Endothelial cell of umbilical vein (primary cell): ENCODE data around the gene EXD1. TPM values are rescaled to one million over a fixed set of nuclear protein-coding genes. Genes with fewer than 3 reads are reported as not detected.

Source experiments
- BruUV-seq: library from RNA; stranded (reverse); fragments of 400-500 nt; replicated peaks from 2 replicates; lab custom pipeline; 2021; lab: Mats Ljungman, UMichigan
- CTCF ChIA-PET: fragments of 300-600, 350-600 bp; sonication (Branson Sonifier 250); formaldehyde crosslinking; loops from one replicate; lab custom pipeline; 2021; ENCODE audit warnings: antibody characterized with exemption, inconsistent platforms; lab: Charles Lee
- POLR2A ChIA-PET: fragments of 300-600, 350-600 bp; sonication (Branson Sonifier 250); formaldehyde crosslinking; loops from one replicate; lab custom pipeline; 2021; ENCODE audit warnings: antibody characterized with exemption, inconsistent platforms; lab: Charles Lee
- DNase-seq: peaks from one replicate; pipeline ENCODE4 v3.0.0-alpha.2; 2011; ENCODE audit warnings: low read depth, low spot score
- FAIRE-seq: peaks from 2 replicates; lab custom pipeline; 2011; peaks lifted over from hg19 to GRCh38; lab: Jason Lieb, UNC
- H2AFZ ChIP-seq: 2 replicates; pipeline ENCODE4 v1.6.0; 2012; ENCODE audit warnings: low read depth, low read length, control low read depth, inconsistent platforms
- H3K27ac ChIP-seq: 2 replicates; pipeline ENCODE4 v1.5.1; 2011; ENCODE audit warnings: low read depth, mild to moderate bottlenecking, control low read depth, low read length, moderate library complexity; ENCODE audit not compliant: insufficient read depth
- H3K27me3 ChIP-seq, 2 experiments: 2 replicates each; pipeline versions ENCODE4 v1.6.0 to v1.6.1; 2011; ENCODE audit warnings: low read length in 2 of 2, mixed read lengths in 1 of 2; ENCODE audit not compliant: control insufficient read depth in 2 of 2, insufficient read depth in 2 of 2
- H3K36me3 ChIP-seq, 2 experiments: 2 replicates in 1 of 2; 3 replicates in 1 of 2; pipeline ENCODE4 v1.5.1; 2011; ENCODE audit warnings: low read length in 2 of 2, mild to moderate bottlenecking in 1 of 2, moderate library complexity in 1 of 2; ENCODE audit not compliant: control insufficient read depth in 2 of 2, insufficient read depth in 2 of 2; ENCODE audit errors: extremely low read depth in 1 of 2
- H3K4me1 ChIP-seq: 3 replicates; pipeline ENCODE4 v1.5.1; 2011; ENCODE audit warnings: mild to moderate bottlenecking, low read length; ENCODE audit not compliant: control insufficient read depth, insufficient read depth; ENCODE audit errors: extremely low read depth
- H3K4me2 ChIP-seq: 2 replicates; pipeline ENCODE4 v1.6.1; 2011; ENCODE audit warnings: low read length, control low read depth, mixed read lengths; ENCODE audit not compliant: insufficient read depth
- H3K4me3 ChIP-seq, 3 experiments: fragments of 200-600 bp in 1 of 3; sonication (generic), shearing (Covaris generic) in 1 of 3; replicated peaks in 1 of 3; 2 replicates each; pipeline ENCODE4 v1.5.1; 2011 to 2016; ENCODE audit warnings: control low read depth in 3 of 3, low read length in 3 of 3, mild to moderate bottlenecking in 2 of 3, inconsistent platforms in 1 of 3, low read depth in 1 of 3, moderate library complexity in 1 of 3; ENCODE audit not compliant: insufficient read depth in 1 of 3
- H3K79me2 ChIP-seq: 2 replicates; pipeline ENCODE4 v1.6.0; 2012; ENCODE audit warnings: low read length, inconsistent platforms; ENCODE audit not compliant: control insufficient read depth, insufficient read depth
- H3K9ac ChIP-seq: replicated peaks from 2 replicates; pipeline ENCODE3; 2011; ENCODE audit warnings: low read length, control low read depth; ENCODE audit not compliant: insufficient read depth; ENCODE audit errors: extremely low read depth
- H3K9me1 ChIP-seq: replicated peaks from 3 replicates; pipeline ENCODE4 v1.6.0; 2011; ENCODE audit warnings: mild to moderate bottlenecking, low read length; ENCODE audit not compliant: control insufficient read depth, insufficient read depth; ENCODE audit errors: extremely low read depth
- H3K9me3 ChIP-seq: replicated peaks from 2 replicates; pipeline ENCODE4 v1.5.1; 2012; ENCODE audit warnings: low read length, inconsistent platforms; ENCODE audit not compliant: control insufficient read depth, insufficient read depth
- H4K20me1 ChIP-seq: replicated peaks from 2 replicates; pipeline ENCODE3; 2011; ENCODE audit warnings: mild to moderate bottlenecking, low read length; ENCODE audit not compliant: control insufficient read depth, insufficient read depth; ENCODE audit errors: extremely low read depth
- CTCF ChIP-seq, 2 donors: IDR thresholded peaks; 1 replicate in 1 of 2; 2 replicates in 1 of 2; pipeline ENCODE4 v1.5.1; 2011; ENCODE audit warnings: low read length in 2 of 2, mild to moderate bottlenecking in 2 of 2, moderate library complexity in 2 of 2, control low read depth in 1 of 2, inconsistent platforms in 1 of 2, low read depth in 1 of 2; ENCODE audit not compliant: insufficient read depth in 1 of 2; ENCODE audit errors: extremely low read depth in 1 of 2
- FOS ChIP-seq: IDR thresholded peaks from 2 replicates; pipeline ENCODE4 v1.6.1; 2011; ENCODE audit warnings: mild to moderate bottlenecking, low read length, moderate library complexity, borderline replicate concordance; ENCODE audit not compliant: insufficient read depth
- GATA2 ChIP-seq: IDR thresholded peaks from 2 replicates; pipeline ENCODE4 v1.7.0; 2011; ENCODE audit warnings: low read depth, mild to moderate bottlenecking, moderate library complexity, mixed read lengths, low read length; ENCODE audit not compliant: insufficient read length, insufficient read depth
- JUN ChIP-seq: IDR thresholded peaks from 2 replicates; pipeline ENCODE4 v1.6.1; 2011; ENCODE audit warnings: borderline replicate concordance, low read depth; ENCODE audit not compliant: insufficient read length, insufficient read depth
- MAX ChIP-seq: IDR thresholded peaks from 2 replicates; pipeline ENCODE4 v1.6.1; 2011; ENCODE audit not compliant: insufficient read depth, insufficient read length
- POLR2A ChIP-seq: IDR thresholded peaks from 2 replicates; pipeline ENCODE4 v1.6.1; 2012; ENCODE audit warnings: low read depth, mild to moderate bottlenecking, control low read depth, low read length
- POLR2AphosphoS5 ChIP-seq: IDR thresholded peaks from 2 replicates; pipeline ENCODE4 v1.6.1; 2012; ENCODE audit warnings: low read depth, mild to moderate bottlenecking, control low read depth, low read length, moderate library complexity; ENCODE audit not compliant: insufficient read depth
- dilution Hi-C: fragments of 300-500 bp; cut with MboI; formaldehyde crosslinking; loops from one replicate; pipeline ENCODE4 v1.15.0; 2019; ENCODE audit warnings: low sequenced_read_pairs; ENCODE audit not compliant: extremely low pct_ligation_motif_present
- intact Hi-C: fragments of 100-400 bp; cut with micrococcal nuclease; formaldehyde crosslinking; loops from one replicate; pipeline ENCODE4 v1.10.0; 2022
- polyA plus RNA-seq, 4 experiments: library from polyadenylated mRNA; depleted of rRNA in 3 of 4; stranded (reverse) in 3 of 4; unstranded in 1 of 4; fragments of >200 nt; gene quantifications; 2 replicates each; pipeline versions ENCODE4 v1.2.1 to v1.2.3, GENCODE V29; 2011 to 2012; ENCODE audit warnings: missing spikeins in 1 of 4
- total RNA-seq: library from RNA; stranded (reverse); gene quantifications from 2 replicates; pipeline ENCODE4 v1.2.3, GENCODE V29; 2021

The EXD1 gene
- total and polyA plus RNA-seq, 2 donors (not counting 3 experiments of a cell fraction or from before 2014, with no cell fraction given): not detected

GRCh38 chr15:41279535-41280283 lies 49.2 kb upstream of the EXD1 start:
- dilution Hi-C loops: no loop called here

More at GRCh38 chr15:41279535-41280283, 49.2 kb upstream of the EXD1 start:
- Histone ChIP-seq H3K4me3 (no peak overlapping the region), H3K27ac (no peak overlapping the region), H3K4me1 (no peaks in the 10 kb centered on the region), H3K9me3 (no peaks in the 10 kb centered on the region), H4K20me1 (no peaks in the 10 kb centered on the region), H3K27me3 (no peaks in the 10 kb centered on the region), H3K79me2 (peaks cover 9% of the 10 kb centered on the region), H3K9ac (no peak overlapping the region), H3K36me3 (peaks cover 0 to 11% of the 10 kb centered on the region in 2 experiments), H2AFZ (no peak overlapping the region), H3K9me1 (no peaks in the 10 kb centered on the region), H3K4me2 (no peak overlapping the region)
- TF ChIP-seq CTCF (IDR thresholded peaks at IDR 0.05; ENCODE audit: extremely low read depth in 1 of 2, insufficient read depth in 1 of 2, low read depth in 1 of 2, low read length in 2 of 2) (no peak), MAX (no peak), FOS (no peak), GATA2 (no peak), JUN (no peak), POLR2A (no peak), POLR2AphosphoS5 (no peak)
- no TSS peak for BruUV-seq
- FAIRE-seq (no peak), DNase-seq (no peak)
- intact Hi-C loops: no loop called here
- POLR2A ChIA-PET: no interaction called here
- CTCF ChIA-PET: no interaction called here
